Lower leg skin (tissue), 4 donors: ENCODE data around the gene AFF2. TPM values are rescaled to one million over a fixed set of nuclear protein-coding genes. Genes with fewer than 3 reads are reported as not detected.

Experiments used
- DNase-seq, 2 donors: peaks; one replicate each; pipeline ENCODE4 v3.0.0-alpha.2; 2019; ENCODE audit warnings: low spot score in 2 of 2
- H3K4me3 ChIP-seq: fragments of 200-600 bp; sonication (generic); 2 replicates; pipeline ENCODE4 v1.5.1; 2017; ENCODE audit warnings: mild to moderate bottlenecking, low read depth; ENCODE audit not compliant: poor library complexity, severe bottlenecking
- CTCF ChIP-seq, 3 donors: fragments of 450-650 bp; IDR thresholded peaks; one replicate each; pipeline ENCODE4 v1.5.1; 2016; ENCODE audit warnings: antibody characterized with exemption in 3 of 3, mild to moderate bottlenecking in 3 of 3, moderate library complexity in 2 of 3
- POLR2A ChIP-seq, 2 donors: fragments of 450-650 bp; IDR thresholded peaks; one replicate each; pipeline ENCODE4 v1.6.1; 2016 to 2017; ENCODE audit warnings: antibody characterized with exemption in 2 of 2, mild to moderate bottlenecking in 1 of 2, moderate library complexity in 1 of 2
- WGBS, 2 donors: methylation state at CpG; one replicate each; pipeline ENCODE4 v1.1.5; 2018; 5-methylcytosine and 5-hydroxymethylcytosine counted together
- intact Hi-C: fragments of 100-400 bp; cut with DNase I; formaldehyde crosslinking; loops from one replicate; pipeline ENCODE4 v1.15.0; 2023; ENCODE audit warnings: low total_unique reads
- total RNA-seq, 4 donors: library from RNA; depleted of rRNA; stranded (reverse); fragments of >200 nt; gene quantifications; one replicate each; pipeline ENCODE4 v1.1.0, GENCODE V29; 2016

AFF2 gene
- total RNA-seq, 4 donors from 2014 or later, result 1.1 to 6.4 (median 2.5) TPM

DNA sequence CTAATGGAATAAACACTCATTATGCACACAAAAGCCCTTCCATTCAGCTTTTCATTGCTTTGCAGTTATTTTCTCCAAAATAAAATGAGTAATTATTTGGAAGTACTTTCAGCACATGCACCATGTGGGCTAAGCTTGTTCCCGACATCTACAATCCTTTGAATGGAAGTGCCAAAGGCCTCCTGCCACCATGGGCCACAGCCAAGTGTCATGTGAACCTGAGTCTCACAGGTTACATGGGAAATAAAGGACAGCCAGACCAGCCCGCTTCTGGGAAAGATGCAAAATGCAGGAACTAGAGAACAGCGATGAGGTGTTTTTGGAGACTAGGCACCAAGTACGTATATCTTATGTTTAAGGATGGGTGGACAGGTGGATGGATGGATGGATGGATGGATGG, 181.8 kb downstream of the AFF2 start:
- DNase-seq, result no peak
- TF ChIP-seq CTCF (IDR thresholded peaks at IDR 0.05) (no peak), POLR2A (IDR thresholded peaks at IDR 0.05) (no peak)
- no peak overlapping the region for H3K4me3 ChIP-seq
- WGBS, 2 donors, result 81 to 87% methylated on average over 4 of the region's 4 CpGs
- intact Hi-C loops, result no loop called here

DNA sequence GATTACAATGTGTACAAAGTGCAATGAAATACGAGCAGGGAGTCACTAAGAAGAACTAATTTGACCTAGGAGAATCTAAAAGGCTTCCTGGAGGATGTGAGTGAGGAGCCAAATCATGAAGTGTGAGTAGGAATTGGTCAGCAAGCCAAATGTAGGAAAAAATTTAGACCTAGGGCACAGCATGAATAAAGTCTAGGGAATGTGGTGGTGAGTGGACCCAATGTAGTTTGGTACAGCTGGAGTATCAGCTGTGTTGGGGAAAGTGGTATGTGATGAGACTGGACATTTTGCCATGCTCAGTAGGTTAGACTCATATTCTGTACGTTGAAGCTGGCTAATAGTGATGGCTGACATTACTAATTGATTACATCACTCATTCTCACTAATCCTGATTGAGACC, 191.0 kb downstream of the AFF2 start:
- no peak for DNase-seq
- TF ChIP-seq CTCF (IDR thresholded peaks at IDR 0.05) (no peak), POLR2A (IDR thresholded peaks at IDR 0.05) (no peak)
- H3K4me3 ChIP-seq, result no peak overlapping the region
- 48 to 81% methylated on average over 2 of the region's 2 CpGs for WGBS, 2 donors
- intact Hi-C loops, result no loop called here

GRCh38 chrX:148695255-148695654, 194.8 kb downstream of the AFF2 start:
- TF ChIP-seq POLR2A (IDR thresholded peaks at IDR 0.05) (no peak), CTCF (IDR thresholded peaks at IDR 0.05) (no peak)
- WGBS, 2 donors, result 77 to 87% methylated on average over 3 of the region's 3 CpGs
- DNase-seq, result no peak
- no peak overlapping the region for H3K4me3 ChIP-seq
- intact Hi-C loops, result no loop called here

- TF ChIP-seq CTCF (IDR thresholded peaks at IDR 0.05) (no peak), POLR2A (IDR thresholded peaks at IDR 0.05) (no peak)
- intact Hi-C loops, result no loop called here
- no peak for DNase-seq
- 94 to 100% methylated on average over 3 of the region's 3 CpGs for WGBS, 2 donors
- H3K4me3 ChIP-seq, result no peak overlapping the region
These were observed 197.8 kb downstream of the AFF2 start for GRCh38 chrX:148698221-148698620.

- intact Hi-C loops, result no loop called here
- 26 to 36% methylated on average over 2 of the region's 2 CpGs for WGBS, 2 donors
These were observed 199.6 kb downstream of the AFF2 start for GRCh38 chrX:148700021-148700420.

More at GRCh38 chrX:148700021-148700420, 199.6 kb downstream of the AFF2 start:
- H3K4me3 ChIP-seq, result no peak overlapping the region
- no peak for TF ChIP-seq POLR2A (IDR thresholded peaks at IDR 0.05)
- TF ChIP-seq CTCF (IDR thresholded peaks at IDR 0.05), result no peak
- DNase-seq, result no peak
